Measurements from ENCODE around the gene MSN.

- no peak for TF ChIP-seq ZNF274 (IDR thresholded peaks at IDR 0.05; ENCODE audit: low read depth, low read length)
- TF ChIP-seq SUZ12 (IDR thresholded peaks at IDR 0.05; ENCODE audit: extremely low read depth, insufficient read depth, insufficient read length), result no peak
Measured at GRCh38 chrX:65634732-65635131, 32.7 kb upstream of the MSN start.
